ENCODE measurements around the gene ZACN. TPM values are rescaled to one million over a fixed set of nuclear protein-coding genes. Genes with fewer than 3 reads are reported as not detected.

The ZACN gene
- polyA plus RNA-seq, 2 of the 4 experiments (the other 2 are of a cell fraction) = 0.12 to 0.30 TPM

DNA sequence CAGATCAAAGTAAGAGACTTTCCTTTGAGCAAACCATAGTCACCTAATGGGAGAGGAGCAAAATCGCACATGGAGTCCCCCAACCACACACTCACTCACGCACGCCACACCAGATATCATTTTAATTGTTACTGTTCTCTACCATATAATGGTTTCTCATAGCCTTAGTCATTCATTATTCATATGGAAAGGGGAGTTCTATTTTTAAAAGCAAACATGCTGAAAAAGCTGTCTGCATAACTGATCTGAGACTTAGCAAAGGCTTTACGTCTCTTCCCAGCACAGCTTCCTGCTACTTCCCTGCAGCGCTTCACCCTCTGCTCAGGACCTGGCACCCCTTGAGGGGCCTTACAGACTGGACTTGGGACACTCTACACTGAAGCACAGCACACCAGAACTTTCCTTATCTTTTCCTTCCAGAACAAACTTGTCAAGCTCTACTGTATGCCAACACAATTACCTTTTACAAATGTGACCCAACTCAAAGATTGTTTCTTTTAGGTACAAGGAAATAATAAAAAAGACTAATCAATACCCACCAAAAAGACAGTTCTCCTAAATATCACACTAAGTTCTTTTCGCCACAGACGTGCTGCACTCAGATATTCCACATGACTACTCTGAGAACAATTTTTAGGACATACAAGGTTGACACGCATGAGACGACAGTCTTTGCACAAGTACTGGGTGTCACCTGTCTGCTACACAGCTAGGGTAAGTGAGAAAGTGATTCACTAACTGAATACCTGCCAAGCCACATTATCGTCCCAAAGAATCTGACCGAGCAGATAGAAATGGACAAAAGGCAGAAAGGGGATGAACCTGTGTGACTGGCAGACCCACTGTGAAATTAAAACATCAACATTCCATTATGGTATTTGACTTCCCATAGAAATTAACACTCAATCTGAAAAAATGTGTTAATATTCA, 28.2 kb upstream of the ZACN start:
- CTCF ChIA-PET = interaction anchor here (0.7 to 2.5 kb wide), 5 partner anchors 9 to 166 kb away, joined by 3 to 15 read pairs (median 3); no protein-coding TSS in a partner anchor
- Histone ChIP-seq H3K9me3 (no peaks in the 10 kb centered on the region), H3K27ac (no peak overlapping the region), H3K4me2 (no peak overlapping the region), H3K4me1 (peaks cover 7% of the 10 kb centered on the region; the same call in 2 of the 3 replicates), H3K4me3 (no peak overlapping the region)
- no peak for TF ChIP-seq BHLHE40 (IDR thresholded peaks at IDR 0.05; ENCODE audit: low read depth, low read length)
- no peak for TF ChIP-seq ZNF302 (CRISPR knock-in tag; IDR thresholded peaks at IDR 0.05)
- TF ChIP-seq TP53 (CRISPR knock-in tag; IDR thresholded peaks at IDR 0.05) = no peak
- TF ChIP-seq KDM1A (IDR thresholded peaks at IDR 0.05; ENCODE audit: low read depth) = no peak
- TF ChIP-seq, protein P1, sequence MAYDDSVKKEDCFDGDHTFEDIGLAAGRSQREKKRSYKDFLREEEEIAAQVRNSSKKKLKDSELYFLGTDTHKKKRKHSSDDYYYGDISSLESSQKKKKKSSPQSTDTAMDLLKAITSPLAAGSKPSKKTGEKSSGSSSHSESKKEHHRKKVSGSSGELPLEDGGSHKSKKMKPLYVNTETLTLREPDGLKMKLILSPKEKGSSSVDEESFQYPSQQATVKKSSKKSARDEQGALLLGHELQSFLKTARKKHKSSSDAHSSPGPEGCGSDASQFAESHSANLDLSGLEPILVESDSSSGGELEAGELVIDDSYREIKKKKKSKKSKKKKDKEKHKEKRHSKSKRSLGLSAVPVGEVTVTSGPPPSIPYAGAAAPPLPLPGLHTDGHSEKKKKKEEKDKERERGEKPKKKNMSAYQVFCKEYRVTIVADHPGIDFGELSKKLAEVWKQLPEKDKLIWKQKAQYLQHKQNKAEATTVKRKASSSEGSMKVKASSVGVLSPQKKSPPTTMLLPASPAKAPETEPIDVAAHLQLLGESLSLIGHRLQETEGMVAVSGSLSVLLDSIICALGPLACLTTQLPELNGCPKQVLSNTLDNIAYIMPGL (CRISPR knock-in tag; IDR thresholded peaks at IDR 0.05; ENCODE audit: borderline replicate concordance) = no peak
- TF ChIP-seq POLR2AphosphoS2 (conservative IDR thresholded peaks at IDR 0.05; ENCODE audit: low read length) = no peak
- TF ChIP-seq RFX5 (IDR thresholded peaks at IDR 0.05) = no peak
- no peak for TF ChIP-seq NFE2L2 (conservative IDR thresholded peaks at IDR 0.05; ENCODE audit: low read length)
- TF ChIP-seq CEBPB (IDR thresholded peaks at IDR 0.05) = no peak
- TF ChIP-seq HOXB5 (CRISPR knock-in tag; IDR thresholded peaks at IDR 0.05) = no peak
- TF ChIP-seq FOSB (CRISPR knock-in tag; IDR thresholded peaks at IDR 0.05) = no peak
- TF ChIP-seq JUNB (IDR thresholded peaks at IDR 0.05) = no peak
- TF ChIP-seq TFCP2L1 (CRISPR knock-in tag; IDR thresholded peaks at IDR 0.05) = no peak
- FAIRE-seq (no peak), DNase-seq (ENCODE audit: low read depth in 1 of 2, low spot score in 1 of 2) (no peak), ATAC-seq (no peak)
- 92% methylated on average over 11 of the region's 11 CpGs for WGBS (ENCODE audit: missing lambda C conversion rate)
- POLR2A ChIA-PET = no interaction called here

DNA sequence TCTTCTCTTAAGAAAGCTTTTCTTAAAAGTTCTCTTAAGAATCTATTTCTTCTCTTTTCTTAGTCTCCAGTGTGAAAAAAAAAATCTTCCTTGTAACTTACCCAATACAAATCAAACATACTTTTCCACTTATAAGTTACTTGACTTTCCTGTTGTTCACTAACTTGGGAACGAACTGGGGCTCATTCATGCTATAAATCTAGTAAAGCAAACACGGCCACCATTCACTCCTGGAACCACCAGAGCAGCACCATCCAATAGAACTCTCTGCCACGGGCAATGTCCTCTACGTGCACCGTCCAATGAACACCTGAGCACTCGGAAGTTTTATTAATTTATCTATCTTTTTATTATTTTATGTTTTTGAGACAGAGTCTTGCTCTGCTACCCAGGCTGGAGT, 27.4 kb upstream of the ZACN start:
- CTCF ChIA-PET = interaction anchor here (0.7 to 2.5 kb wide), 4 partner anchors 9 to 165 kb away, joined by 3 to 15 read pairs (median 3); no protein-coding TSS in a partner anchor
- no peak for ATAC-seq
- Histone ChIP-seq H3K27ac (no peak overlapping the region), H3K9me3 (no peaks in the 10 kb centered on the region), H3K4me3 (no peak overlapping the region), H3K4me2 (no peak overlapping the region), H3K4me1 (peaks cover 7% of the 10 kb centered on the region; the same call in 2 of the 3 replicates)
- DNase-seq (ENCODE audit: low read depth in 1 of 2, low spot score in 1 of 2) = no peak
- POLR2A ChIA-PET = no interaction called here
- 83% methylated on average over 6 of the region's 6 CpGs for whole genome bisulfite sequencing (ENCODE audit: missing lambda C conversion rate)
- TF ChIP-seq HOXB5 (CRISPR knock-in tag; IDR thresholded peaks at IDR 0.05) = no peak
- TF ChIP-seq HDAC2 (IDR thresholded peaks at IDR 0.05) = no peak
- TF ChIP-seq RCOR1 (IDR thresholded peaks at IDR 0.05; ENCODE audit: low read depth, low read length) = no peak
- no peak for TF ChIP-seq MAFK (IDR thresholded peaks at IDR 0.05; ENCODE audit: partially characterized antibody)
- no peak for FAIRE-seq

DNA sequence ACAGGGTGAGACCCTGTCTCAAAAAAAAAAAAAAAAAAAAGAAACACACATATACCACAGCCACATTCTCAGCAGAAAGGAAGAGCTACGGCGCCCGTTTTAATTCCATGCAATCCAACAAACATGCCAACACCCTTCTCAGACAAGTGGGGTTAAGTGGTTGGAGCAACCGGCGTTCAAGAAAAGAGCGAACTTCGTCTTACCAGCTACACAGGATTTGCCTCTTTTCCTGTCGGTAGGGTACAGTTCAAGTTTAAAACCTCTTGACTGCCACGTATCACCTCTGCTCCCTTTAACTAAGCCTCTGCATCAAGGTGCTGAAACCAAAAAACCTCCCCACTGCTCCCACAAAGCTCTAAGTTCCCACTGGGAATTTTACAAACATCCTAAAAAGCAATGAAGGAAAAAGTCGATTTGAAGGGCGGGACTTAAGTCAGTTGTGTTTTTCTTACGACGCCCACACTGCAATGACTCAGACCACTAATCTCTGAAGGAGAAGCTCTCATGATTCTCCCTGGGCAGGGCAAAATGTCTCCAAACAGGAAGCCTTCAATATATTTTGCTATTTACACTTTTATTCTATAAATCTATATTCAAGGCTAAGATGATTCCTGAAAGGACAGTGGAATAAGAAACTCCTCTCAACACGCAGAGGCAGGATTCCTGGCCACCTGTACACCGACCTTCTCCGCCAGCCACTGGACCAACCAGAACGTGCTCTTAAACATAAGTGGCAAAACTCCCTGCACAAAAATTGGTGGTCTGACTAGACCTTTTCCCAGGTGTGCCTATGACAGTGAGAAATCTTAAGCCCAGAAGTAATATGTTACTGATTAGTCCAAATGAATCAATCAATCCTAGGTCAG, 25.5 kb upstream of the ZACN start:
- no peak for FAIRE-seq
- Histone ChIP-seq H3K4me3 (no peak overlapping the region), H3K4me1 (peaks cover 7% of the 10 kb centered on the region; the same call in 2 of the 3 replicates), H3K9me3 (no peaks in the 10 kb centered on the region), H3K27ac (no peak overlapping the region), H3K4me2 (no peak overlapping the region)
- ATAC-seq = peak in 1 of 2 experiments; percentile 50; a peak in 3 of 6 replicates
- DNase-seq (ENCODE audit: low read depth in 1 of 2, low spot score in 1 of 2) = peak; percentile 27 to 45
- ChIA-PET POLR2A (interaction anchor here (0.5 to 1.6 kb wide), 2 partner anchors 57 to 149 kb away, joined by 3 to 4 read pairs; partner anchors contain the start of gene MRPL38), CTCF (interaction anchor here (1.5 to 2.3 kb wide), 4 partner anchors 10 to 68 kb away, joined by 3 to 10 read pairs (median 4); no protein-coding TSS in a partner anchor)
- 83% methylated on average over 17 of the region's 17 CpGs for WGBS (ENCODE audit: missing lambda C conversion rate)
- TF ChIP-seq ZC3H11A (IDR thresholded peaks at IDR 0.05) = no peak
- no peak for TF ChIP-seq NR3C1 (IDR thresholded peaks at IDR 0.05)
- TF ChIP-seq, protein P2, sequence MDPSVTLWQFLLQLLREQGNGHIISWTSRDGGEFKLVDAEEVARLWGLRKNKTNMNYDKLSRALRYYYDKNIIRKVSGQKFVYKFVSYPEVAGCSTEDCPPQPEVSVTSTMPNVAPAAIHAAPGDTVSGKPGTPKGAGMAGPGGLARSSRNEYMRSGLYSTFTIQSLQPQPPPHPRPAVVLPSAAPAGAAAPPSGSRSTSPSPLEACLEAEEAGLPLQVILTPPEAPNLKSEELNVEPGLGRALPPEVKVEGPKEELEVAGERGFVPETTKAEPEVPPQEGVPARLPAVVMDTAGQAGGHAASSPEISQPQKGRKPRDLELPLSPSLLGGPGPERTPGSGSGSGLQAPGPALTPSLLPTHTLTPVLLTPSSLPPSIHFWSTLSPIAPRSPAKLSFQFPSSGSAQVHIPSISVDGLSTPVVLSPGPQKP (IDR thresholded peaks at IDR 0.05; ENCODE audit: low read depth, low read length) = no peak
- TF ChIP-seq MAZ (IDR thresholded peaks at IDR 0.05; ENCODE audit: borderline replicate concordance, low read depth, low read length) = no peak
- TF ChIP-seq, protein P3, sequence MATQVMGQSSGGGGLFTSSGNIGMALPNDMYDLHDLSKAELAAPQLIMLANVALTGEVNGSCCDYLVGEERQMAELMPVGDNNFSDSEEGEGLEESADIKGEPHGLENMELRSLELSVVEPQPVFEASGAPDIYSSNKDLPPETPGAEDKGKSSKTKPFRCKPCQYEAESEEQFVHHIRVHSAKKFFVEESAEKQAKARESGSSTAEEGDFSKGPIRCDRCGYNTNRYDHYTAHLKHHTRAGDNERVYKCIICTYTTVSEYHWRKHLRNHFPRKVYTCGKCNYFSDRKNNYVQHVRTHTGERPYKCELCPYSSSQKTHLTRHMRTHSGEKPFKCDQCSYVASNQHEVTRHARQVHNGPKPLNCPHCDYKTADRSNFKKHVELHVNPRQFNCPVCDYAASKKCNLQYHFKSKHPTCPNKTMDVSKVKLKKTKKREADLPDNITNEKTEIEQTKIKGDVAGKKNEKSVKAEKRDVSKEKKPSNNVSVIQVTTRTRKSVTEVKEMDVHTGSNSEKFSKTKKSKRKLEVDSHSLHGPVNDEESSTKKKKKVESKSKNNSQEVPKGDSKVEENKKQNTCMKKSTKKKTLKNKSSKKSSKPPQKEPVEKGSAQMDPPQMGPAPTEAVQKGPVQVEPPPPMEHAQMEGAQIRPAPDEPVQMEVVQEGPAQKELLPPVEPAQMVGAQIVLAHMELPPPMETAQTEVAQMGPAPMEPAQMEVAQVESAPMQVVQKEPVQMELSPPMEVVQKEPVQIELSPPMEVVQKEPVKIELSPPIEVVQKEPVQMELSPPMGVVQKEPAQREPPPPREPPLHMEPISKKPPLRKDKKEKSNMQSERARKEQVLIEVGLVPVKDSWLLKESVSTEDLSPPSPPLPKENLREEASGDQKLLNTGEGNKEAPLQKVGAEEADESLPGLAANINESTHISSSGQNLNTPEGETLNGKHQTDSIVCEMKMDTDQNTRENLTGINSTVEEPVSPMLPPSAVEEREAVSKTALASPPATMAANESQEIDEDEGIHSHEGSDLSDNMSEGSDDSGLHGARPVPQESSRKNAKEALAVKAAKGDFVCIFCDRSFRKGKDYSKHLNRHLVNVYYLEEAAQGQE (IDR thresholded peaks at IDR 0.05) = no peak
- no peak for TF ChIP-seq TFCP2L1 (CRISPR knock-in tag; IDR thresholded peaks at IDR 0.05)
- TF ChIP-seq ESRRA (IDR thresholded peaks at IDR 0.05; ENCODE audit: borderline replicate concordance, low read length) = no peak
- no peak for TF ChIP-seq HEYL (CRISPR knock-in tag; IDR thresholded peaks at IDR 0.05)
- no peak for TF ChIP-seq CBX8 (IDR thresholded peaks at IDR 0.05)
